HepG2 (cell line): ENCODE data around the gene CKAP2L. TPM values are rescaled to one million over a fixed set of nuclear protein-coding genes. Genes with fewer than 3 reads are reported as not detected.
A peak's percentile ranks its signal among the peaks of the same experiment; 100 is the strongest.

Experiments
- DMTF1 ChIP-seq: sonication (generic); formaldehyde crosslinking; IDR thresholded peaks from 2 replicates; pipeline ENCODE4 v1.4.0; 2020; ENCODE audit warnings: mild to moderate bottlenecking, missing genetic modification reagents
- ELF1 ChIP-seq: sonication (generic); formaldehyde crosslinking; IDR thresholded peaks from 2 replicates; pipeline ENCODE4 v1.4.0; 2020; ENCODE audit warnings: missing genetic modification reagents
- EZH2 ChIP-seq: conservative IDR thresholded peaks from 2 replicates; pipeline ENCODE4 v1.6.1; 2012; ENCODE audit warnings: mild to moderate bottlenecking, low read depth, low read length, moderate library complexity
- KDM5B ChIP-seq: sonication (generic); formaldehyde crosslinking; IDR thresholded peaks from 2 replicates; pipeline ENCODE4 v1.4.0; 2020; ENCODE audit warnings: missing genetic modification reagents, mild to moderate bottlenecking, borderline replicate concordance
- YY1 ChIP-seq: IDR thresholded peaks from 2 replicates; pipeline ENCODE4 v1.6.1; 2011; ENCODE audit warnings: low read length, low read depth, moderate library complexity, mild to moderate bottlenecking; ENCODE audit not compliant: insufficient read depth, insufficient replicate concordance
- ZNF280D ChIP-seq: sonication (generic); formaldehyde crosslinking; IDR thresholded peaks from 2 replicates; pipeline ENCODE4 v1.5.1; 2020; ENCODE audit warnings: mild to moderate bottlenecking, missing genetic modification reagents
- polyA plus RNA-seq, 8 experiments: library from polyadenylated mRNA; depleted of rRNA in 3 of 8; stranded (reverse) in 7 of 8; unstranded in 1 of 8; fragments of >200 nt; fragmentation: Illumina TruSeq in 4 of 8; extraction: Trizol in 4 of 8; gene quantifications; 2 replicates each; pipeline versions ENCODE4 v1.2.1 to v1.2.3, GENCODE V29; 2011 to 2016; ENCODE audit warnings: low read depth in 4 of 8, missing spikeins in 1 of 8, mixed read lengths in 1 of 8; ENCODE audit not compliant: insufficient read depth in 1 of 8
- total RNA-seq, 5 experiments: library from RNA; depleted of rRNA; stranded (reverse); fragments of >200 nt; fragmentation: Illumina TruSeq; extraction: Trizol; gene quantifications; 2 replicates each; pipeline ENCODE4 v1.2.3, GENCODE V29; 2016; ENCODE audit warnings: low read depth in 1 of 5
- TF ChIP-seq, protein P1 (sequence below): sonication (generic); formaldehyde crosslinking; IDR thresholded peaks from 2 replicates; pipeline ENCODE4 v1.5.0; 2020; ENCODE audit warnings: mild to moderate bottlenecking, missing genetic modification reagents, borderline replicate concordance
- TF ChIP-seq, protein P2 (sequence below): sonication (generic); formaldehyde crosslinking; IDR thresholded peaks from 2 replicates; pipeline ENCODE4 v1.4.0; 2020; ENCODE audit warnings: missing genetic modification reagents, borderline replicate concordance

Gene CKAP2L
- total and polyA plus RNA-seq, 2 of the 13 experiments (the other 11 are each of a cell fraction or from before 2014, with no cell fraction given): 7.1 to 9.5 TPM

DNA sequence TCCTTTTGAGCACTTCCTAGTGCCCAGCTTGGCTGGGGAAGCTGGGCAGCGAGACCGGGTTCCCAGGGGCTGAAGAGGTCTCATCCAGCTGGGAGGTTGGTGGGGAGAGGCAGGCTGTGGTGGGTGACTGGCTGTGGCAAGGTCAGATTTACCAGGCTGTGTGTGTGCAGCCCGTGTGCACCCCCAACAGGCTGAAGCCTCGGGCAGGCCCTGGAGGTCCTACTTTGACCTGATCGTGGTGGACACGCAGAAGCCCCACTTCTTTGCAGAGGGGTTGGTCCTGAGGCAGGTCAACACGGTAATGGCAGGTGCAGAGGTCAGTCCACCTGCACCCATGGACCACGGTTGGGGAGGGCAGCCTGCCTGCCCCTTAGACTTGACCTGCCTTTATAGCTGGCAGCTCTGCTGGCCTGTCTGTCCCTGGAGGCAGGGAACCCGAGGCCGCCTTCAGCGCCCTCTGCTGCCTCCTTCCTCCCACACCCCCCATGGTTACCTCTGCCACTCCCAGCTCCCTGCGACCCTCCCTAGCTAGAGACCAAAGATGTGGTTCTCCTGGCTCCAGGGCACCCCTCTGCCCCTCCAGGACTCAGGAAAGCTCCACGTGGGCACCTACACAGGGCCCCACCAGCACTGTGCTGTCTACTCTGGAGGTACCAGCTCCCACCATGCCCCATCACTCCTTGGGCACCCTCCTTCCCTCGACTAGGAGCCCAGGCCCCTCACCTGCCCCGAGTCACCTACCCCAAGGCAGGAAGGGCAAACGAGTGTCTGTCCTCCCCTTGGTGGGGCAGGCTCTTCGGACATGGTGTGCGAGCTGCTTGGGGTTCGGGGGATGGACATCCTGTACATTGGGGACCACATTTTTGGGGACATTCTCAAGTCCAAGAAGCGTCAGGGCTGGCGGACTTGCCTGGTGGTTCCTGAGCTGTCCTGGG lies 39.6 kb downstream of the CKAP2L start (continued):
- TF ChIP-seq, protein P1, sequence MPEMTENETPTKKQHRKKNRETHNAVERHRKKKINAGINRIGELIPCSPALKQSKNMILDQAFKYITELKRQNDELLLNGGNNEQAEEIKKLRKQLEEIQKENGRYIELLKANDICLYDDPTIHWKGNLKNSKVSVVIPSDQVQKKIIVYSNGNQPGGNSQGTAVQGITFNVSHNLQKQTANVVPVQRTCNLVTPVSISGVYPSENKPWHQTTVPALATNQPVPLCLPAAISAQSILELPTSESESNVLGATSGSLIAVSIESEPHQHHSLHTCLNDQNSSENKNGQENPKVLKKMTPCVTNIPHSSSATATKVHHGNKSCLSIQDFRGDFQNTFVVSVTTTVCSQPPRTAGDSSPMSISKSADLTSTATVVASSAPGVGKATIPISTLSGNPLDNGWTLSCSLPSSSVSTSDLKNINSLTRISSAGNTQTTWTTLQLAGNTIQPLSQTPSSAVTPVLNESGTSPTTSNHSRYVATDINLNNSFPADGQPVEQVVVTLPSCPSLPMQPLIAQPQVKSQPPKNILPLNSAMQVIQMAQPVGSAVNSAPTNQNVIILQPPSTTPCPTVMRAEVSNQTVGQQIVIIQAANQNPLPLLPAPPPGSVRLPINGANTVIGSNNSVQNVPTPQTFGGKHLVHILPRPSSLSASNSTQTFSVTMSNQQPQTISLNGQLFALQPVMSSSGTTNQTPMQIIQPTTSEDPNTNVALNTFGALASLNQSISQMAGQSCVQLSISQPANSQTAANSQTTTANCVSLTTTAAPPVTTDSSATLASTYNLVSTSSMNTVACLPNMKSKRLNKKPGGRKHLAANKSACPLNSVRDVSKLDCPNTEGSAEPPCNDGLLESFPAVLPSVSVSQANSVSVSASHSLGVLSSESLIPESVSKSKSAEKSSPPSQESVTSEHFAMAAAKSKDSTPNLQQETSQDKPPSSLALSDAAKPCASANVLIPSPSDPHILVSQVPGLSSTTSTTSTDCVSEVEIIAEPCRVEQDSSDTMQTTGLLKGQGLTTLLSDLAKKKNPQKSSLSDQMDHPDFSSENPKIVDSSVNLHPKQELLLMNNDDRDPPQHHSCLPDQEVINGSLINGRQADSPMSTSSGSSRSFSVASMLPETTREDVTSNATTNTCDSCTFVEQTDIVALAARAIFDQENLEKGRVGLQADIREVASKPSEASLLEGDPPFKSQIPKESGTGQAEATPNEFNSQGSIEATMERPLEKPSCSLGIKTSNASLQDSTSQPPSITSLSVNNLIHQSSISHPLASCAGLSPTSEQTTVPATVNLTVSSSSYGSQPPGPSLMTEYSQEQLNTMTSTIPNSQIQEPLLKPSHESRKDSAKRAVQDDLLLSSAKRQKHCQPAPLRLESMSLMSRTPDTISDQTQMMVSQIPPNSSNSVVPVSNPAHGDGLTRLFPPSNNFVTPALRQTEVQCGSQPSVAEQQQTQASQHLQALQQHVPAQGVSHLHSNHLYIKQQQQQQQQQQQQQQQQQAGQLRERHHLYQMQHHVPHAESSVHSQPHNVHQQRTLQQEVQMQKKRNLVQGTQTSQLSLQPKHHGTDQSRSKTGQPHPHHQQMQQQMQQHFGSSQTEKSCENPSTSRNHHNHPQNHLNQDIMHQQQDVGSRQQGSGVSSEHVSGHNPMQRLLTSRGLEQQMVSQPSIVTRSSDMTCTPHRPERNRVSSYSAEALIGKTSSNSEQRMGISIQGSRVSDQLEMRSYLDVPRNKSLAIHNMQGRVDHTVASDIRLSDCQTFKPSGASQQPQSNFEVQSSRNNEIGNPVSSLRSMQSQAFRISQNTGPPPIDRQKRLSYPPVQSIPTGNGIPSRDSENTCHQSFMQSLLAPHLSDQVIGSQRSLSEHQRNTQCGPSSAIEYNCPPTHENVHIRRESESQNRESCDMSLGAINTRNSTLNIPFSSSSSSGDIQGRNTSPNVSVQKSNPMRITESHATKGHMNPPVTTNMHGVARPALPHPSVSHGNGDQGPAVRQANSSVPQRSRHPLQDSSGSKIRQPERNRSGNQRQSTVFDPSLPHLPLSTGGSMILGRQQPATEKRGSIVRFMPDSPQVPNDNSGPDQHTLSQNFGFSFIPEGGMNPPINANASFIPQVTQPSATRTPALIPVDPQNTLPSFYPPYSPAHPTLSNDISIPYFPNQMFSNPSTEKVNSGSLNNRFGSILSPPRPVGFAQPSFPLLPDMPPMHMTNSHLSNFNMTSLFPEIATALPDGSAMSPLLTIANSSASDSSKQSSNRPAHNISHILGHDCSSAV (CRISPR knock-in tag): no peak
- TF ChIP-seq, protein P2, sequence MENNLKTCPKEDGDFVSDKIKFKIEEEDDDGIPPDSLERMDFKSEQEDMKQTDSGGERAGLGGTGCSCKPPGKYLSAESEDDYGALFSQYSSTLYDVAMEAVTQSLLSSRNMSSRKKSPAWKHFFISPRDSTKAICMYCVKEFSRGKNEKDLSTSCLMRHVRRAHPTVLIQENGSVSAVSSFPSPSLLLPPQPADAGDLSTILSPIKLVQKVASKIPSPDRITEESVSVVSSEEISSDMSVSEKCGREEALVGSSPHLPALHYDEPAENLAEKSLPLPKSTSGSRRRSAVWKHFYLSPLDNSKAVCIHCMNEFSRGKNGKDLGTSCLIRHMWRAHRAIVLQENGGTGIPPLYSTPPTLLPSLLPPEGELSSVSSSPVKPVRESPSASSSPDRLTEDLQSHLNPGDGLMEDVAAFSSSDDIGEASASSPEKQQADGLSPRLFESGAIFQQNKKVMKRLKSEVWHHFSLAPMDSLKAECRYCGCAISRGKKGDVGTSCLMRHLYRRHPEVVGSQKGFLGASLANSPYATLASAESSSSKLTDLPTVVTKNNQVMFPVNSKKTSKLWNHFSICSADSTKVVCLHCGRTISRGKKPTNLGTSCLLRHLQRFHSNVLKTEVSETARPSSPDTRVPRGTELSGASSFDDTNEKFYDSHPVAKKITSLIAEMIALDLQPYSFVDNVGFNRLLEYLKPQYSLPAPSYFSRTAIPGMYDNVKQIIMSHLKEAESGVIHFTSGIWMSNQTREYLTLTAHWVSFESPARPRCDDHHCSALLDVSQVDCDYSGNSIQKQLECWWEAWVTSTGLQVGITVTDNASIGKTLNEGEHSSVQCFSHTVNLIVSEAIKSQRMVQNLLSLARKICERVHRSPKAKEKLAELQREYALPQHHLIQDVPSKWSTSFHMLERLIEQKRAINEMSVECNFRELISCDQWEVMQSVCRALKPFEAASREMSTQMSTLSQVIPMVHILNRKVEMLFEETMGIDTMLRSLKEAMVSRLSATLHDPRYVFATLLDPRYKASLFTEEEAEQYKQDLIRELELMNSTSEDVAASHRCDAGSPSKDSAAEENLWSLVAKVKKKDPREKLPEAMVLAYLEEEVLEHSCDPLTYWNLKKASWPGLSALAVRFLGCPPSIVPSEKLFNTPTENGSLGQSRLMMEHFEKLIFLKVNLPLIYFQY: peak; percentile 40; the same call in 1 of the 2 replicates
- no peak for TF ChIP-seq DMTF1
- peak; percentile 57 for TF ChIP-seq YY1
- 0 out of 2 replicates have a peak, but pooled peaks have one; percentile 43 for TF ChIP-seq ZNF280D (CRISPR knock-in tag)
- TF ChIP-seq ELF1 (CRISPR knock-in tag): no peak
- no peak for TF ChIP-seq EZH2
- no peak; the same call in 1 of the 2 replicates for TF ChIP-seq KDM5B (CRISPR knock-in tag)
